ENCODE measurements around the gene PTGES2. TPM values are rescaled to one million over a fixed set of nuclear protein-coding genes. Genes with fewer than 3 reads are reported as not detected.

The PTGES2 gene
- total and polyA plus RNA-seq, 2 of the 13 experiments (the other 11 are each of a cell fraction or from before 2014, with no cell fraction given) = 63.7 to 79.8 TPM

DNA sequence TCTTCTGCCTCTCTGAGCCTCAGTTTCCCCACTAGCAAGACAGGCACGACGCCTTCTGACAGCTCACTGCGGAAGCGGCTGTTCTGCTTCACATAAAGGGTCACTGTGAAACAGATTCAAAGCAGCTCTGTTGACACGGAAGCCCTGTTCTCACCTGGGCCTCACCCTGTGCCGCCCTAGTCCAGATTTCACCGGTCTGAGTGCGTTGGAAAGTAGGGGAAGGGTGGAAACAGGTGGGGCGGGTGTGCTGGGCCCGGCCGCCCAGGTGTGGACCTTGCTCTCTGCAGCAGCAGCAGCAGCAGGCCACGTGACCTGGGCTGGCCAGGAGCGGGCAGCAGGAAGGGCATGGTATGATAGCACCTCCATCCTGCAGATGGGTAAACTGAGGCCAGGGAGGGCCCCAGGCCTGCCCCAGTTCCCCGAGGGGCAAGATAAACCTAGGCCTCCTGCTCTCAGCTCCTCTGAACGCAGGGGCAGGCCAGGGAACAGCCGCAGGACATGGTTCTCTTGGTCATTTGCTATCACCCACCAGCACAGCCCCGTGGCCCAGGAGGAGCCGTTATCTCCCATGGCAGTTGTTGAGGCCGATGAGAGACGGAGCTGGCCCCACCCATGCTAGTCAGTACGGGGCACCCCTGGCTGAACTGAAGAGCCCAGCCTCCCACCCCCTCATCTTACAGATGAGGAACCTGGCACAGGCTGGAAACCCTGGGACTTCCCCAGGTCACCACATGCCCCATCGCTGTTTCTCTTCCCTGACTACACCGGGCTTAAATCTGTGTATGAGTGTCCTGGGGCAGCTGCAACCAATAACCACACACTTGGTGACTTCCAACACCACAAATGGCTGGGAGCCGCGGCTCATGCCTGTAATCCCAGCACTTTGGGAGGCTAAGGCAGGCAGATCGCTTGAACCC, 12.1 kb downstream of the PTGES2 start (continued):
- TF ChIP-seq ZNF775 (CRISPR knock-in tag; IDR thresholded peaks at IDR 0.05; ENCODE audit: borderline replicate concordance) (no peak), CC2D1A (CRISPR knock-in tag; IDR thresholded peaks at IDR 0.05) (no peak), SRF (IDR thresholded peaks at IDR 0.05; ENCODE audit: low read depth, low read length) (no peak), GZF1 (CRISPR knock-in tag; IDR thresholded peaks at IDR 0.05) (peak; percentile 62; the same call in 1 of the 2 replicates), CAMTA2 (CRISPR knock-in tag; IDR thresholded peaks at IDR 0.05; ENCODE audit: borderline replicate concordance) (0 out of 2 replicates have a peak, but pooled peaks have one; percentile 60), ZNF850 (CRISPR knock-in tag; conservative IDR thresholded peaks at IDR 0.05) (no peak), GABPA (IDR thresholded peaks at IDR 0.05; ENCODE audit: low read depth, low read length) (no peak), GABPA (CRISPR knock-in tag; IDR thresholded peaks at IDR 0.05; ENCODE audit: low read depth) (peak; percentile 60; the same call in 1 of the 2 replicates), ZFP1 (CRISPR knock-in tag; IDR thresholded peaks at IDR 0.05) (no peak), TEAD2 (CRISPR knock-in tag; IDR thresholded peaks at IDR 0.05) (no peak), MEF2D (CRISPR knock-in tag; IDR thresholded peaks at IDR 0.05) (peak; percentile 96)
- TF ChIP-seq, protein P1, sequence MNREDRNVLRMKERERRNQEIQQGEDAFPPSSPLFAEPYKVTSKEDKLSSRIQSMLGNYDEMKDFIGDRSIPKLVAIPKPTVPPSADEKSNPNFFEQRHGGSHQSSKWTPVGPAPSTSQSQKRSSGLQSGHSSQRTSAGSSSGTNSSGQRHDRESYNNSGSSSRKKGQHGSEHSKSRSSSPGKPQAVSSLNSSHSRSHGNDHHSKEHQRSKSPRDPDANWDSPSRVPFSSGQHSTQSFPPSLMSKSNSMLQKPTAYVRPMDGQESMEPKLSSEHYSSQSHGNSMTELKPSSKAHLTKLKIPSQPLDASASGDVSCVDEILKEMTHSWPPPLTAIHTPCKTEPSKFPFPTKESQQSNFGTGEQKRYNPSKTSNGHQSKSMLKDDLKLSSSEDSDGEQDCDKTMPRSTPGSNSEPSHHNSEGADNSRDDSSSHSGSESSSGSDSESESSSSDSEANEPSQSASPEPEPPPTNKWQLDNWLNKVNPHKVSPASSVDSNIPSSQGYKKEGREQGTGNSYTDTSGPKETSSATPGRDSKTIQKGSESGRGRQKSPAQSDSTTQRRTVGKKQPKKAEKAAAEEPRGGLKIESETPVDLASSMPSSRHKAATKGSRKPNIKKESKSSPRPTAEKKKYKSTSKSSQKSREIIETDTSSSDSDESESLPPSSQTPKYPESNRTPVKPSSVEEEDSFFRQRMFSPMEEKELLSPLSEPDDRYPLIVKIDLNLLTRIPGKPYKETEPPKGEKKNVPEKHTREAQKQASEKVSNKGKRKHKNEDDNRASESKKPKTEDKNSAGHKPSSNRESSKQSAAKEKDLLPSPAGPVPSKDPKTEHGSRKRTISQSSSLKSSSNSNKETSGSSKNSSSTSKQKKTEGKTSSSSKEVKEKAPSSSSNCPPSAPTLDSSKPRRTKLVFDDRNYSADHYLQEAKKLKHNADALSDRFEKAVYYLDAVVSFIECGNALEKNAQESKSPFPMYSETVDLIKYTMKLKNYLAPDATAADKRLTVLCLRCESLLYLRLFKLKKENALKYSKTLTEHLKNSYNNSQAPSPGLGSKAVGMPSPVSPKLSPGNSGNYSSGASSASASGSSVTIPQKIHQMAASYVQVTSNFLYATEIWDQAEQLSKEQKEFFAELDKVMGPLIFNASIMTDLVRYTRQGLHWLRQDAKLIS (CRISPR knock-in tag; IDR thresholded peaks at IDR 0.05) = 0 out of 2 replicates have a peak, but pooled peaks have one; percentile 40
- TF ChIP-seq, protein P2, sequence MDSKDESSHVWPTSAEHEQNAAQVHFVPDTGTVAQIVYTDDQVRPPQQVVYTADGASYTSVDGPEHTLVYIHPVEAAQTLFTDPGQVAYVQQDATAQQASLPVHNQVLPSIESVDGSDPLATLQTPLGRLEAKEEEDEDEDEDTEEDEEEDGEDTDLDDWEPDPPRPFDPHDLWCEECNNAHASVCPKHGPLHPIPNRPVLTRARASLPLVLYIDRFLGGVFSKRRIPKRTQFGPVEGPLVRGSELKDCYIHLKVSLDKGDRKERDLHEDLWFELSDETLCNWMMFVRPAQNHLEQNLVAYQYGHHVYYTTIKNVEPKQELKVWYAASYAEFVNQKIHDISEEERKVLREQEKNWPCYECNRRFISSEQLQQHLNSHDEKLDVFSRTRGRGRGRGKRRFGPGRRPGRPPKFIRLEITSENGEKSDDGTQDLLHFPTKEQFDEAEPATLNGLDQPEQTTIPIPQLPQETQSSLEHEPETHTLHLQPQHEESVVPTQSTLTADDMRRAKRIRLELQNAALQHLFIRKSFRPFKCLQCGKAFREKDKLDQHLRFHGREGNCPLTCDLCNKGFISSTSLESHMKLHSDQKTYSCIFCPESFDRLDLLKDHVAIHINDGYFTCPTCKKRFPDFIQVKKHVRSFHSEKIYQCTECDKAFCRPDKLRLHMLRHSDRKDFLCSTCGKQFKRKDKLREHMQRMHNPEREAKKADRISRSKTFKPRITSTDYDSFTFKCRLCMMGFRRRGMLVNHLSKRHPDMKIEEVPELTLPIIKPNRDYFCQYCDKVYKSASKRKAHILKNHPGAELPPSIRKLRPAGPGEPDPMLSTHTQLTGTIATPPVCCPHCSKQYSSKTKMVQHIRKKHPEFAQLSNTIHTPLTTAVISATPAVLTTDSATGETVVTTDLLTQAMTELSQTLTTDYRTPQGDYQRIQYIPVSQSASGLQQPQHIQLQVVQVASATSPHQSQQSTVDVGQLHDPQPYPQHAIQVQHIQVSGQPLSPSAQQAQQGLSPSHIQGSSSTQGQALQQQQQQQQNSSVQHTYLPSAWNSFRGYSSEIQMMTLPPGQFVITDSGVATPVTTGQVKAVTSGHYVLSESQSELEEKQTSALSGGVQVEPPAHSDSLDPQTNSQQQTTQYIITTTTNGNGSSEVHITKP (CRISPR knock-in tag; IDR thresholded peaks at IDR 0.05; ENCODE audit: low read depth) = peak; percentile 67; the same call in 1 of the 2 replicates
- TF ChIP-seq, protein P3, sequence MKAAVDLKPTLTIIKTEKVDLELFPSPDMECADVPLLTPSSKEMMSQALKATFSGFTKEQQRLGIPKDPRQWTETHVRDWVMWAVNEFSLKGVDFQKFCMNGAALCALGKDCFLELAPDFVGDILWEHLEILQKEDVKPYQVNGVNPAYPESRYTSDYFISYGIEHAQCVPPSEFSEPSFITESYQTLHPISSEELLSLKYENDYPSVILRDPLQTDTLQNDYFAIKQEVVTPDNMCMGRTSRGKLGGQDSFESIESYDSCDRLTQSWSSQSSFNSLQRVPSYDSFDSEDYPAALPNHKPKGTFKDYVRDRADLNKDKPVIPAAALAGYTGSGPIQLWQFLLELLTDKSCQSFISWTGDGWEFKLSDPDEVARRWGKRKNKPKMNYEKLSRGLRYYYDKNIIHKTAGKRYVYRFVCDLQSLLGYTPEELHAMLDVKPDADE (CRISPR knock-in tag; IDR thresholded peaks at IDR 0.05) = no peak
- TF ChIP-seq, protein P4, sequence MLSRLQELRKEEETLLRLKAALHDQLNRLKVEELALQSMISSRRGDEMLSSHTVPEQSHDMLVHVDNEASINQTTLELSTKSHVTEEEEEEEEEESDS (CRISPR knock-in tag; IDR thresholded peaks at IDR 0.05; ENCODE audit: borderline replicate concordance) = no peak; the same call in 1 of the 2 replicates
- TF ChIP-seq, protein P5, sequence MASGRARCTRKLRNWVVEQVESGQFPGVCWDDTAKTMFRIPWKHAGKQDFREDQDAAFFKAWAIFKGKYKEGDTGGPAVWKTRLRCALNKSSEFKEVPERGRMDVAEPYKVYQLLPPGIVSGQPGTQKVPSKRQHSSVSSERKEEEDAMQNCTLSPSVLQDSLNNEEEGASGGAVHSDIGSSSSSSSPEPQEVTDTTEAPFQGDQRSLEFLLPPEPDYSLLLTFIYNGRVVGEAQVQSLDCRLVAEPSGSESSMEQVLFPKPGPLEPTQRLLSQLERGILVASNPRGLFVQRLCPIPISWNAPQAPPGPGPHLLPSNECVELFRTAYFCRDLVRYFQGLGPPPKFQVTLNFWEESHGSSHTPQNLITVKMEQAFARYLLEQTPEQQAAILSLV (CRISPR knock-in tag; IDR thresholded peaks at IDR 0.05; ENCODE audit: borderline replicate concordance) = no peak
